HG02943 (cell line): ENCODE results near the gene NOL9.

ENCODE experiments used
- ATAC-seq: cut with Tn5 transposase; IDR thresholded peaks from one replicate; pipeline ENCODE4 v1.9.1; 2021; ENCODE audit warnings: mild to moderate bottlenecking, low read depth, moderate library complexity; ENCODE audit not compliant: unreplicated experiment

NOL9 gene

GRCh38 chr1:6491966-6492365 lies 62.3 kb downstream of the NOL9 start:
- ATAC-seq, result no peak

- no peak for ATAC-seq
Observed at GRCh38 chr1:6491480-6491962, 62.8 kb downstream of the NOL9 start, which contains the start of gene PLEKHG5. PLEKHG5 (minus strand) TSS chr1:6491667; CDS start chr1:6477571, 14,096 bp downstream.

DNA sequence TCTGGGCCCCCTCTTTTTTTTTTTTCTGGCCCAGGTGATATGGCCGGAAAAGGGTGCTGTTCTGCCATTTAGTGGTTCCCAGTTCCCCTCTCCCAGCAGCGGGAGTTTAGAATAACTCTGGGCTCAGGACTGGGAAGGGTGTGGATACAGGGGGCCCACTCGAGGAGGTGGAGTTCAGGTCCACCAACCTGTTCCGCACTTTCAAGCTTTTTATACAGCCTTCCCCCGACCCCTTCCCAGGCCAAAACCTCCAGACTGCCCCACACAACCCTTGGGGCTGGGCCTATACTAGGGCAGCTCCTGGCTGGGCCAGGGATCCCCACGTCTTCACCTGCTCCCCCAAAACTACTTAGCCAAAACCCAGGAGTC lies 63.2 kb downstream of the NOL9 start:
- ATAC-seq, result no peak

DNA sequence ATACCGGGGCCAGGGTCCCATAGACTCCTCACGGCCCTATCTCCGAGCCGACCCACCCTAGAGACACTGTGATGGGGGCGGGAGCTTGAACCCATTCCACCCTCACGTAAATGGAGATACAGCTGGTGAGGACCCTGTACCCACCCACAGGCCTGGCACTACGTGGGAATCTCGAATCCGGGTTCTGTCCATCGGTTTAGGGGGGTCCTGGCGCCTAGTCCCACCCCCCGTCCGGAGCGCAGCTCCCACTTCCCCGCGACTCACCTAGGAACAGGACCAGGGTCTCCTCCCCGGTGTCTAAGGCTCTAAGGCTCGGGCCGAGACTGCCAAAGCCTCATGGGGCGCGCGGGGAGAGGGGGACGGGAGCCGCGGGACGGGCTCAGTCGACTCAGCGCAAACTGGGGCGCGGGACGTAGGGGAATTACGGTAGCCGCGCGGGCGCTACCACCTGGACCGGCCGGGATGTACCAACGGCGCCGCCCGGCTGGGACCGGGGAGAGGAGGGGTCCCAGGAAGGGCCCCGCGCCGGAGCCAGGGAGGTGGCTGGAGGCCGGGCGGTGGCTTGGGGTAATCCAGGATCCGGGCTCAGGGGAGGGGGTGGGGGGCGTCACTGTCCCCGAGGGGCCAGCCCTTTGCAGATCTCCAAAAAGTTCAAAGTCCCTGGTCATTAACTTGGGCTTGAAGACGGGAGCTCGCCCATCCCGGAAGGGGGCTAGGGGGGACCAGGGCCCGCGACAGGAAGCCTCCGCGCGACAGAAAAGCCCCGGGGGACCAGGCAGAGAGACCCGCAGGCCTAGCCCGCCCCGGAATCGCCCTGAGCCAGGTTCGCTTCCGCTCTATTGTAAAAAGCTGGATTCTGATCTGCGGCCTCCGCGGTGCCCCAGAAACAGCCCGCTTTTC lies 63.9 kb downstream of the NOL9 start:
- ATAC-seq, result no peak

GRCh38 chr1:6489799-6490180 lies 64.5 kb downstream of the NOL9 start:
- ATAC-seq, result no peak

DNA sequence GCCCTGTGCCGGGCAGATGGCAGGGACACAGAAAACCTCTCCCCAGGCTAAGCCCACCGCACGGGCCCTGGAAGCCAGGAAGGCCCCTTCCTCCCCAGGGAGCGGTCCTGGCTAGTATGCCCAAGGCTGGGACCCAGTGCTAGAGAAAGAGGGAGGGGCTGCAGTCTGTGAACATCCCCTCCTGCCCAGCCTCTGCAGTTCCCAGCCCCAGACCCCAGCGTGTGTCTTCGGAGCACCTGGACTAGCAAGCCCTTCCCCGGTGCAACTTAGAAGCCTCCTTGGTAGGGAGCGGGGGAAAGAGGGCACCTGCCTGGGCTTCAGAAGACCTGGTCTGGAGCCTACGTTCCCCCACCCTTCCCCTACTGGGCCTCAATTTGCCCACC lies 64.9 kb downstream of the NOL9 start:
- no peak for ATAC-seq

- ATAC-seq, result no peak
Observed at GRCh38 chr1:6488602-6489382, 65.5 kb downstream of the NOL9 start.

GRCh38 chr1:6487804-6488484 lies 66.4 kb downstream of the NOL9 start:
- no peak for ATAC-seq

GRCh38 chr1:6486433-6487011 lies 67.8 kb downstream of the NOL9 start:
- ATAC-seq, result no peak

GRCh38 chr1:6485168-6486101 lies 68.9 kb downstream of the NOL9 start:
- ATAC-seq, result no peak

- no peak for ATAC-seq
Observed at GRCh38 chr1:6484826-6485167, 69.5 kb downstream of the NOL9 start.

- ATAC-seq, result no peak
Observed at GRCh38 chr1:6483761-6484117, 70.6 kb downstream of the NOL9 start.

- no peak for ATAC-seq
Observed at GRCh38 chr1:6483017-6483760, 71.1 kb downstream of the NOL9 start.

DNA sequence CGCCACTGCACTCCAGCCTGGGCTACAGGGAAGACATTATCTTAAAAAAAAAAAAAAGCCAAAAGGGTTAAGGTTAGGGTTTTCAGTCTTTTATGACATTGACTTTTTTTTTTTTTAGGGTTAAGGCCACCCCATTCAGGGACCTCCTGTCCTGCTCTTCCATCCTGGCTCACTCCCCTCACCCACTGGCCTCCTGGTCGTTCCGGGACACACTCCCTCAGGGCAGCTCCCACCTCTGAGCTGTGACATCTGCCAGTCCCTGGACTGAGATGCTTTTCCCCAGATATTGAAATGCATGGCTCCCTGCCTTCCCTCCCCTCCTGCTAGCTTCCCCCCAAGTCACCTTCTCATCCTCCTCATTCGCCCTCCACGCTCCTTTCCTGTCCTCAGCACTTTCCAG lies 72.5 kb downstream of the NOL9 start:
- no peak for ATAC-seq

DNA sequence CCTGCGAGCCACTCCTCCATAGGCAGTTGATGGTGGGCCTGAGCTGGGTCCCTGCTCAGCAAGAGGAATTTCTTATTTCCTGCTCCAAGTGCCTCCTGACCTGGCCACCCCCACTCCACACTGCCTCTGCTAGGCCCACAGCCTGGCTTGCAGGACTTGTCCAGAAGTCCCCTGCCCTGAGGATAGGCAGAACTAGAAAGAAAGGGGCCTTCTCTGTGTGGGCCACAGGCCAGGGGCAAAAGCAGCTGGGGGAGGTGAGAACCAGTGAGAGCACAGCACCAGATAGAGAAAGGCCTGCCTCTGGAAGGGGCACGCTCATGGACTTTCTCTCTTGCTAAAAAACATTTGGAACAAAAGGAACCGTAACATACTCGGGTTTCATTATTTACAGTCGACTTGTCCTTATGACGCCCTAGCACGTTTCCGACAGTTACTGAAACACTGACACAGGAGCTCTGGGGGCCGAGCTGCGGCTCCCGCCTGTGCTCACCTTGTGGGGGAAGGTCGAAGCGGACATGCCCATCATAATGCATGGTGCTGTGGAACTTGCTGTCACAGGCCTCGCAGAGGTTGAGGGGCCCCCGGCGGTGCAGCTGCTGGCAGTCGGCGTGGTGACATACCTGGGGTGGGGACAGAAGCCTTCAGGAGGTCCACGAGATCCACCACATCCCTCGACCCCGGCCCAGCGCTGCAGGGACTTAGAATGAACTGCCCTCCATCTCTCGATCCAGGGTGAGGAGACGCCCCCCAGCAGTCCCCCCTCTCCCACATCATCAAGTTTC lies 77.1 kb downstream of the NOL9 start:
- no peak for ATAC-seq

- ATAC-seq, result no peak
Observed at GRCh38 chr1:6476483-6476882, 77.8 kb downstream of the NOL9 start.

- ATAC-seq, result no peak
Observed at GRCh38 chr1:6475381-6476133, 78.8 kb downstream of the NOL9 start.
